Stimulated activated CD4-positive, alpha-beta T cell treated with anti-CD3 and anti-CD28 coated beads, Interleukin-1b, Interleukin-23, amount 100 ng/mL, for 48 hours (primary cell): ENCODE results near the gene SDSL.

Source experiments
- DNase-seq: peaks from one replicate; pipeline ENCODE4 v3.0.0-alpha.2; 2020

The SDSL gene

GRCh38 chr12:113422030-113422885 lies at the start of gene SDSL:
TSS of gene SDSL (plus strand) at chr12:113422380. CDS start at chr12:113427983, 5,603 bp downstream.
- DNase-seq: peak; percentile 45

- DNase-seq: no peak
These were observed 48.7 kb upstream of the SDSL start for GRCh38 chr12:113373440-113373839.

- DNase-seq: no peak
These were observed 48.2 kb upstream of the SDSL start for GRCh38 chr12:113373969-113374368.

- no peak for DNase-seq
These were observed 47.3 kb upstream of the SDSL start for GRCh38 chr12:113374823-113375428.

- no peak for DNase-seq
These were observed 43.9 kb upstream of the SDSL start for GRCh38 chr12:113378291-113378690.

- no peak for DNase-seq
These were observed 41.0 kb upstream of the SDSL start for GRCh38 chr12:113381220-113381619.

GRCh38 chr12:113382206-113382605 lies 40.0 kb upstream of the SDSL start:
- DNase-seq: no peak

- no peak for DNase-seq
These were observed 37.4 kb upstream of the SDSL start for GRCh38 chr12:113384778-113385177.

- no peak for DNase-seq
These were observed 36.8 kb upstream of the SDSL start for GRCh38 chr12:113385282-113385882.

GRCh38 chr12:113386866-113387566 lies 35.2 kb upstream of the SDSL start:
- no peak for DNase-seq

GRCh38 chr12:113387631-113388030 lies 34.5 kb upstream of the SDSL start:
- no peak for DNase-seq

GRCh38 chr12:113388351-113388750 lies 33.8 kb upstream of the SDSL start:
- DNase-seq: no peak

GRCh38 chr12:113390064-113391043 lies 31.8 kb upstream of the SDSL start:
- no peak for DNase-seq

GRCh38 chr12:113391145-113391544 lies 31.0 kb upstream of the SDSL start:
- DNase-seq: no peak

- DNase-seq: no peak
These were observed 30.4 kb upstream of the SDSL start for GRCh38 chr12:113391650-113392337.

- DNase-seq: no peak
These were observed 29.7 kb upstream of the SDSL start for GRCh38 chr12:113392520-113392919.

- DNase-seq: no peak
These were observed 29.1 kb upstream of the SDSL start for GRCh38 chr12:113392988-113393579.

- DNase-seq: no peak
These were observed 28.4 kb upstream of the SDSL start for GRCh38 chr12:113393749-113394148.

GRCh38 chr12:113395119-113395518 lies 27.1 kb upstream of the SDSL start:
- DNase-seq: no peak

GRCh38 chr12:113396200-113396599 lies 26.0 kb upstream of the SDSL start:
- DNase-seq: no peak
